ENCODE measurements around the gene CLTC. TPM values are rescaled to one million over a fixed set of nuclear protein-coding genes. Genes with fewer than 3 reads are reported as not detected.
A peak's percentile ranks its signal among the peaks of the same experiment; 100 is the strongest.

Gene CLTC
- total RNA-seq, 1 donor from 2014 or later = 273 TPM

DNA sequence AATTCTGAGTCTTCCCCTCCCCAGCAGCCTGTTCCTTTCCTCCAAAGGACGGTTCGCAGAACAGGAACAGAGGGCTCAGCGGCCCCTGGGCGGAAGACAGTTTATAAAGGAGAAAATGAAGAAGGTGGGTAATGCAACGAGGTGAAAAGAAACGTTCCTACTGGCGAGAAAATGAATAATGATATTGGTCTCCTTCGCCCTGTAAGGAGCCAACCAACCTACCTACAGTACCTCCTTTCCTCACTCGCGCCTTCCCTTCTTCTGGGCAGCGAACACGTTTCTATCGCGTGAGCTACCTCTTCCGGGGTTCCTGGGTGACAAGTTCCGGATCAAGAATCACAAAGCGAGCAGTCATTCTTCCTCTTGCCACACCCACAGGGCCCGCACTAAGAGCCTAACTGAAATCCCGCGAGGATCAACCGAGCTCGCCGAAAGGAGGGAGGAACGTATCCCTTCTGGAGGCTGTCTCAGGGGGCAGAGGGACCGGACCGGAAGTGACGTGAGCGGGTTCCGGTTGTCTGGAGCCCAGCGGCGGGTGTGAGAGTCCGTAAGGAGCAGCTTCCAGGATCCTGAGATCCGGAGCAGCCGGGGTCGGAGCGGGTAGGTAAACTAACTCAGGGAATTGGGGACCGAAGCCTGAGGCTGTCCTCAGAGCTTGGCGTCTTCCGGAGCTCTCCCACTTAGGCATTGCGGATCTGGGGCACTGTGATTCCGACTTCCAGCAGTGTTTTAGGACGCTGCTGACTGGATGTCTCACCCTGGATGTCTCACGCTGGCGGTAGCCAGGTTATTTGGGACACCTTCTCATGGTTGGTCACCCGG lies 87.7 kb downstream of the CLTC start, which contains the start of the genes PTRH2 and VMP1:
Gene PTRH2 (minus strand): TSS at position 282 of the 822 bp plus-strand sequence. CDS start 9,452 bp downstream, outside the sequence.
Gene VMP1 (plus strand): TSS at position 506 of the 822 bp plus-strand sequence. CDS start 23,793 bp downstream, outside the sequence.
- Mint-ChIP-seq H3K4me1 (ENCODE audit: unreplicated experiment) (peaks cover 30% of the 10 kb centered on the region), H3K27me3 (ENCODE audit: unreplicated experiment) (peaks cover 23% of the 10 kb centered on the region), H3K36me3 (ENCODE audit: low read depth, unreplicated experiment) (peaks cover 6% of the 10 kb centered on the region), H3K4me3 (ENCODE audit: unreplicated experiment) (peak within 1 kb of the TSS; percentile 95), H3K27ac (ENCODE audit: unreplicated experiment) (peak within 1 kb of the TSS; percentile 99), H3K9me3 (ENCODE audit: unreplicated experiment) (no peaks in the 10 kb centered on the region)
- no peak for TF ChIP-seq CTCF (IDR thresholded peaks at IDR 0.05; ENCODE audit: unreplicated experiment)
- DNase-seq (ENCODE audit: low spot score) = peak; percentile 96

DNA sequence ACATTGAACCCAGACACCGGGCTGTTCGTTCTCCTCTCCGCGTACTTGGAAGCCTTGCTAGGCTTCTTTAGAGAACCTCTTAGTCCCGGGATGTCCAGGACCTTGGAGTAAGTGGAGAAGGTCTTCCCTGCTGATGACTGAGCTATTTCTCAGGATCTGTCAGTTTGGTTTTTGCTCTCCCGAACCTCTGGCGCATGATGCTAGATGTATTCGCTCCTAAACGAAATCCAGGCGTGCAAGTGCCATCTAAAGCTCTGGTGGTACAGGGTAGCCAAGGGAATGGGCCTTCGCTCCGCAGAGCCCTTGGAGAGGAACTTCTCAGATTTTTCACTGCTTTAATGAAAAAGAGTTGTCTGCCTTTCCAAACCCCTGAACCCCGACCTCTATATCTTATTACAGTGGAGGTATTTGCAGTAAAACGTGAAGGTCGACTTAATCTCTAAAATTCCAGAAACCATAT lies 88.3 kb downstream of the CLTC start:
- Mint-ChIP-seq H3K36me3 (ENCODE audit: low read depth, unreplicated experiment) (peaks cover 6% of the 10 kb centered on the region), H3K9me3 (ENCODE audit: unreplicated experiment) (no peaks in the 10 kb centered on the region), H3K27ac (ENCODE audit: unreplicated experiment) (peak overlapping the region; percentile 99), H3K27me3 (ENCODE audit: unreplicated experiment) (peaks cover 23% of the 10 kb centered on the region), H3K4me3 (ENCODE audit: unreplicated experiment) (peak overlapping the region; percentile 95), H3K4me1 (ENCODE audit: unreplicated experiment) (peaks cover 33% of the 10 kb centered on the region)
- TF ChIP-seq CTCF (IDR thresholded peaks at IDR 0.05; ENCODE audit: unreplicated experiment) = no peak
- DNase-seq (ENCODE audit: low spot score) = no peak

DNA sequence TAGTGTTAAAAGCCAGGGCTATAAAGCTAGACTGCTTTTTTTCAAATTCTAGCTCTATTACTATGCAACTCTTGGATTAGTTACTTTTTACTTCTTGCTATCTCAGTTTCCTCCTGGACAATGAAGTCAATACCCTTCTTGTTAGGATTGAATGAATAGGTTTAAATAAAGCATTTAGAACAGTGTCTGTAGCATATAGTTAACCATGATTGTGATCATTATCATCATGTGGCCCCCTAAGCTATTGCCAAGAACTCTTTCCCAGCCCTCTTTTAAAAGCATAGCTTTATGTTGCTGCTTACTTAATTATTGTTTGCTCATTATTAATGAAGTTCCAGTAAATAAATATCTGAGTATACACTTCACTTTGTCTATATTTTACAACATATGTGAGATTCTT lies 92.2 kb downstream of the CLTC start:
- Mint-ChIP-seq H3K9me3 (ENCODE audit: unreplicated experiment) (no peaks in the 10 kb centered on the region), H3K27me3 (ENCODE audit: unreplicated experiment) (peaks cover 16% of the 10 kb centered on the region), H3K4me3 (ENCODE audit: unreplicated experiment) (no peak overlapping the region), H3K36me3 (ENCODE audit: low read depth, unreplicated experiment) (peaks cover 5% of the 10 kb centered on the region), H3K27ac (ENCODE audit: unreplicated experiment) (no peak overlapping the region), H3K4me1 (ENCODE audit: unreplicated experiment) (peaks cover 19% of the 10 kb centered on the region)
- TF ChIP-seq CTCF (IDR thresholded peaks at IDR 0.05; ENCODE audit: unreplicated experiment) = no peak
- DNase-seq (ENCODE audit: low spot score) = no peak

DNA sequence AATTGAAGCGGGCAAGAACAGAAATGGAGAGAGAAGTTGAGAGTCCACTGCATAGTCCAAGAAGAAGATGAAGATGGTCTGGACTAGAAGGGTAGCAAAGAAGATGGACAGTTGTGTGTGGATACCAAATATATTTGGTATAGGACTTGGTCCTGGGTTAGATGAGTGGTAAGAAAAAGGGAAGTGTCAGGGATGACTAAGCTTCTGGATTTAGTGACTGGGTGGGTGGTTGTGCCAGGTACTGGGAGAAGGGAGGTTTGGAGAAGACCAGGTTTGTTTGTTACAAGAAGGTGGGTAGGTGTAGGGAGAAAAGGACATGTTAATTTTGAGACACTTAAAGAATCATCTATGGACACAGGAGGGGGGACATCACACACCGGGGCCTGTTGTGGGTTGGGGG lies 93.2 kb downstream of the CLTC start:
- no peak for DNase-seq (ENCODE audit: low spot score)
- H3K36me3 Mint-ChIP-seq (ENCODE audit: low read depth, unreplicated experiment) = no peaks in the 10 kb centered on the region
- no peak overlapping the region for H3K4me3 Mint-ChIP-seq (ENCODE audit: unreplicated experiment)
- no peak for TF ChIP-seq CTCF (IDR thresholded peaks at IDR 0.05; ENCODE audit: unreplicated experiment)
- H3K9me3 Mint-ChIP-seq (ENCODE audit: unreplicated experiment) = no peaks in the 10 kb centered on the region
- H3K27ac Mint-ChIP-seq (ENCODE audit: unreplicated experiment) = no peak overlapping the region
- H3K27me3 Mint-ChIP-seq (ENCODE audit: unreplicated experiment) = peaks cover 8% of the 10 kb centered on the region
- H3K4me1 Mint-ChIP-seq (ENCODE audit: unreplicated experiment) = peaks cover 11% of the 10 kb centered on the region

GRCh38 chr17:59714255-59714654 lies 94.6 kb downstream of the CLTC start:
- H3K36me3 Mint-ChIP-seq (ENCODE audit: low read depth, unreplicated experiment) = no peaks in the 10 kb centered on the region
- H3K9me3 Mint-ChIP-seq (ENCODE audit: unreplicated experiment) = no peaks in the 10 kb centered on the region
- no peak overlapping the region for H3K4me3 Mint-ChIP-seq (ENCODE audit: unreplicated experiment)
- H3K27me3 Mint-ChIP-seq (ENCODE audit: unreplicated experiment) = peaks cover 1% of the 10 kb centered on the region
- no peak for TF ChIP-seq CTCF (IDR thresholded peaks at IDR 0.05; ENCODE audit: unreplicated experiment)
- no peak for DNase-seq (ENCODE audit: low spot score)
- peaks cover 4% of the 10 kb centered on the region for H3K4me1 Mint-ChIP-seq (ENCODE audit: unreplicated experiment)
- no peak overlapping the region for H3K27ac Mint-ChIP-seq (ENCODE audit: unreplicated experiment)
